HG03354 (cell line): Measurements from ENCODE around the gene ABCA4.
"Not testable (repeated sequence)": the region's sequence is repeated elsewhere in the genome, so short reads cannot be mapped to it uniquely, and the experiment has no call there.

Source experiments
- ATAC-seq: cut with Tn5 transposase; IDR thresholded peaks from one replicate; pipeline ENCODE4 v1.9.1; 2021; ENCODE audit warnings: mild to moderate bottlenecking; ENCODE audit not compliant: unreplicated experiment, poor library complexity, severe bottlenecking

ABCA4 gene

GRCh38 chr1:93992954-93993353 is 128.0 kb downstream of the ABCA4 start:
- no peak for ATAC-seq

DNA sequence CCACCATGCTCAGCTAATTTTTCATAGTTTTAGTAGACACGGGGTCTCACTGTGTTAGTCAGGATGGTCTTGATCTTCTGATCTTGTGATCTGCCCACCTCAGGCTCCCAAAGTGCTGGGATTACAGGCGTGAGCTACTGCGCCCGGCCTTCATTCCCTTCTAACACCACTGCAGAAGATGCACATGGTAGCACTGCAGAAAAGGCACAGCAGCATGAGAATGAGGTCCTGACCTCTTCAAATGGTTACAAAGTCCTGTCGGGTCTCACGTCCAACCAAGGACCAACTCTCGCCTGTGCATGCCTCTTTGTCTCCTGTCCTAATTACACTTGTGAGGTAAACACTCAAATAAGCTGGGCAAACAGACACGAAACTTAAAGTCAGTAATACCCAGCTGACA is 128.8 kb downstream of the ABCA4 start:
- ATAC-seq = no peak

DNA sequence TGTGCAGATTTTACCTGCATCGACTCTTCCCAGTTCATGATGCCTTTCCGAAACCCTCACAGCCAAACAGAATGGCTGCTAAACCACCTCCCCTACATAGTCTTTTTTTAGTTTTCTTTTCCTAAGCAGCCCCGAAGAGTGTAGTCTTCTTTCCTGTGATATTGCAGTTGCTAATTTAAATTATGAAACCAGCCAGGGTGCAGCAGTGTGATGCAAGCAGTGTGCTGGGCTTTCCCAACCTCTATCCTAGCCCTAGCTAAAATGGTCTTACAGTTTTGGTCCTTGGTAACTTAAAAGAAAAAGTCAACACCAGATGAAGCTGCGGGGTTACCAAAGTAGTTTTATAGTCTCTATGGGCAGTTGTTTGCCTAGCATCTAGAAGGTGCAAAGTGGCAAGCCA is 129.7 kb downstream of the ABCA4 start:
- no peak for ATAC-seq

DNA sequence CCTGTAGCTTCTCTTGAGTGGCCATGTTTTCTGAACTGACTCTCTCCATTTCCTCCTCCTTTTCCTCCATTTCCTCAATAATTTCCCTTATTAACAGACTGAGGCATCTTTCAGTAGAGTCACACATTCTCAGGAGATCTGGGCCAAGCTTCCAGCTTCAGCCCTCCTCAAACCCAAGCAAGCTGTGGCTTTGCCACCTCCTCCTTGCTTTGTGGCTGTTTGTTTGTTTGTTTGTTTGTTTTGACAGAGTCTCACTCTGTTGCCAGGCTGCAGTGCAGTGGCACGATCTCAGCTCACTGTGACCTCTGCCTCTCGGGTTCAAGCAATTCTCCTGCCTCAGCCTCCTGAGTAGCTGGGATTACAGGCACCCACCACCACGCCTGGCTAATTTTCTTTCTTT is 130.5 kb downstream of the ABCA4 start:
- ATAC-seq = not testable (repeated sequence)

DNA sequence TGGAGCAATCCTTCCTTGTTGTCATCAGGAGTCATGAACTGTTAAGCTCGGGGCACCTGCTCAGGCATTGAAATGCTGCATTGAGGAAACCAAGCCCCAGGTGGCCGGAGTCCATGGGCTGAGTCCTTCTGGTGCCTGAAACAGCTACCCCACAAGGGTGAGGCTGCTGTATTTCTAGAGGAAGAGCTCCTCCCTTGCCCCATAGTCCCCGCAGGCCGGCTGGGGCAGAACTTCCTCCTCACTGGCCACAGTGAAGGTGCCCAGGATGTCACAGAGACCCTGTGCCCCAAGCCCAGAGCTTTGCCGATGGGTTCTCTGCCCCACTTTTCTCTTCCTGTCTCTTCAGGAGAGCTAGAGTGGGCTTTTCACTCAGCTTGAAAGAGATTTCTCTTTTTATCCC is 130.9 kb downstream of the ABCA4 start:
- ATAC-seq = no peak

- ATAC-seq = no peak
Measured at GRCh38 chr1:93989601-93990000, 131.3 kb downstream of the ABCA4 start.

- ATAC-seq = no peak
Measured at GRCh38 chr1:93988634-93989350, 132.2 kb downstream of the ABCA4 start.

GRCh38 chr1:93981274-93981667 is 139.7 kb downstream of the ABCA4 start:
- ATAC-seq = no peak

DNA sequence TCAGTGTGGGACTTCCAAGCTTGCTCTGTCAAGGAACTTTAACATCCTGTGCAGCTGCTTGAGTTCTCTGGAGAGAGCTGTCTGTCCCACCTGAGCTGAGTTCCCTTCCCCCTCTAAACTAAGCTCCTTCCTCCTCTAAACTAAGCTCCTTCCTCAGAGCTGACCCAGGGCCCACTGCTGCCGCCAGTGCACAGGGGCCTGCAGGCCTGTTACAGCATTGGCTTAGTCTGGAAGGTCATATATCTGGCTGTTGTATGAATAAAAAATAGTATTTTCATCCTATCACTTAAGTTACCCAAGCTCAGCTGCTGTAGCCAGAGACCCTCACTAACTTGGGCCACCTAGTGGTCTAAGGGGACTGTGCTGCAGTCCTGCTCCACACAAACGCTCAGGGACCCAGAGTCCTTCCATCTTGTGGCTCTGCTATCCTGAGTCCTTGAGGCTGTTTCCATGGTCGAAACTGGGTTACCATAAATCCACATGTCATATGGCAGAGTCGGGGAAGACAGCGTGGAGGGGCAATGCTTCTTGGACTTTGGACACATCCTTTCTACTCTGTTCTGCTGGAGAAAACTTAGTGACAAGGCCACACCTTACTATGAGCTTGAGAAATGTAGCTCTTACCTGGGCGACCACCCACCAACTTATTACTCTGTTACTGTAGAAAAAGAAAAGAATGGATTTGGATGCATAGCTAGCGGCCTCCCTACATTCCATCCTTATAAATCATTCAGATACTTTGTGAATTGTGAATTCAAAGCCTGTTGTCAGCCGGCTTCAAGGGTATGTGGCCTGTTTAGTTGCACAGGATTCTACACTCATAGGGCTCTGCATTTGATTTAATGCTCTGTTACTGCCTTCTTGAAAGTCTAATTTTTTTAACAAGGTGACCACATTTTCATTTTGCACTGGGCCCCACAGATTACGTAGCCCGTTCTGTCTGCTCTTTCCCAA is 140.4 kb downstream of the ABCA4 start:
- ATAC-seq = no peak

- no peak for ATAC-seq
Measured at GRCh38 chr1:93979718-93980319, 141.1 kb downstream of the ABCA4 start.

- ATAC-seq = no peak
Measured at GRCh38 chr1:93979040-93979717, 141.8 kb downstream of the ABCA4 start.

- no peak for ATAC-seq
Measured at GRCh38 chr1:93977598-93977945, 143.4 kb downstream of the ABCA4 start.

GRCh38 chr1:93976711-93977597 is 144.0 kb downstream of the ABCA4 start:
- ATAC-seq = no peak

DNA sequence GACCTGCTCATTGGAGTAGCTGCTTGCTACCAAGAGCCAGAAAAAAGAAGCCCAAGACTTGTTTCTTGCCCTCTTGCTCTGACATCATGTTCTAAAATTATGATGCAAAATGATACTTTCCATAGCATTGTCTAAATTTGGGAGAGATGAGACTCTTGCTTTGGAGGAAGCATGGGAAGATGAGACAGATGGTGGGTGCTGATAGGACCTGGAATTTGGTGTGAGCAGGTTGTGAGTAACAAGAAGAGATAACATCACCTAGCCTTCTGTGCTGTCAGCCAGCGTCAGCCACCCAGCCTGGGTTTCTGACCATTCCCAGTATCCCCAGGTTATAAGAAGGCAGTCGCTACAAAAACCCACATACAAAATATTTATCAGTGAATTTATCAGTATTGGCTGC is 144.7 kb downstream of the ABCA4 start:
- ATAC-seq = no peak

DNA sequence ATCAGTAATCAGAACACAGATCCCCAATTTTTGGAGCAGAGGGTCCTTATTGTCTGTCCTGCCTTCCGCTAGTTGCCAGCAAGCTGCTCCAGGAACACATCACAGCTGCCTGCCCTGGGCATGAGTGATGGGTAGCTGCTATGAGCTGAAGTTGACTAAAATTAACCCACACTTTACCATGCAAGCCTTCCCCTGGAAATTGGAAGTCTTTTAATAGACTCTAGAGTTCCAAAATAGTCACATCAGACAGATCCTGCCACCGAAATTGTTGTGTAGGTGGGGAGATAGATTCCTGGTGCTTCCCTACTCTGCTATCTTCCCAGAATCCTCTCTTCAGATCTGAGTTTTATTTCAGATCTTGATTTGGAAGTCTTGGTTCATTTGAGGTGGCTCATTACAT is 148.6 kb downstream of the ABCA4 start:
- no peak for ATAC-seq

DNA sequence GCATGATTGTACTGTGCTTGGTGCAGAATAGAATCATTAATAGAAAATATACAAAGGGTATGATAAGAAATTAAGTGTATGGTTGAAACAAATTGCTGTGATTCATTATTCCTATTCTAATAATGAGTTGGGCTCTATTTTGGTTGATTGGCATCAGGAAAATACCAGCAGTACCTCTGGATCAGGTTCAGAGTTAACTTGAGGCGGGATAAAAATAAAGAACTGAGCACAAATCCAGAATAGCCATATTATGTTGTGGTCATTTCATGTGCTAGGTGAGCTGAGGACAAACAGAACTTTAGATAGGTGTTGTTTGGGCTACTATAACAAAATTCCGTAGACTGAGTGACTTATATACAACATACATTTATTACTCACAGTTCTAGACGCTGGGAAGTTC is 151.1 kb downstream of the ABCA4 start:
- ATAC-seq = no peak

DNA sequence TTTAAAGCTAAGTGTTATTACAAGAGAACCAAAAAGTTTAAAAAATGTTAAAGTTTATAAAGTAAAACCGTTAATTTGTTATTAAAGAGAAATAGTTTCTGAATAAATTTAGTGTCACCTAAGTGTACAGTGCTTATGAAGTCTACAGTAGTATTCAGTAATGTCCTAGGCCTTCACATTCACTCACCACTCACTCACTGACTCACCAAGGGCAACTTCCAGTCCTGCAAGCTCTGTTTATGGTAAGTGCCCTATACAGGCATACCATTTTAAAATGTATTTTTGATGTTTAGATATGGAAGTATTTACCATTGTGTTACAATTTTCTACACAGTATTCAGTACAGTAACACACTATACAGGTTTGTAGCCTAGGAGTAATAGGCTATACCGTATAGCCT is 151.6 kb downstream of the ABCA4 start:
- ATAC-seq = no peak

- ATAC-seq = no peak
Measured at GRCh38 chr1:93967306-93967705, 153.6 kb downstream of the ABCA4 start.

DNA sequence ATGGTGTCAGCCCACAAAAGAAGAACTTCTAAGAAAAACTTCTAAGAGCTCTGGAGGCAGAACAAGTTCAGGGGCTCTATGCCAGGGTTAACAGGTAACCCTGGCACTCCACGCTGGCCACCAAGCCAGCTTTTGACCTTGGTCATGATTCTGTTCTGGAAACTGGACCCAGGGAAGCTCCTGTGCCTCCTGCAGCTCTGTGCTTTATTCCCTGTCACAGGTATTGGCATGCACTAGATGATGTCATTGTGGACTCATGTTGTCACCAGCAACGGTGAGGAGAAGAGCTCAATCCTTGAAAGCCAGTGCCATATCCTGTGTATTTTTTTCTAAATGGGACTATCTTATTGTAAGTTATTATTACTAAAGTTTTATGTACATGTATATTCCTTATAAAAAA is 155.1 kb downstream of the ABCA4 start:
- no peak for ATAC-seq
